IMR-90 (cell line): ENCODE measurements around the gene BCCIP.

Experiments used
- BHLHE40 ChIP-seq: fragments of 150-350 bp; IDR thresholded peaks from 2 replicates; pipeline ENCODE4 v1.6.1; 2016; ENCODE audit warnings: mild to moderate bottlenecking, low read depth, low read length
- CEBPB ChIP-seq: IDR thresholded peaks from 2 replicates; pipeline ENCODE4 v1.6.1; 2012; ENCODE audit warnings: low read depth, low read length, improper control_type of control experiment
- CHD1 ChIP-seq: IDR thresholded peaks from 2 replicates; pipeline ENCODE4 v1.6.1; 2012; ENCODE audit warnings: low read depth, low read length, improper control_type of control experiment
- CTCF ChIP-seq: conservative IDR thresholded peaks from 2 replicates; pipeline ENCODE4 v1.5.1; 2012; ENCODE audit warnings: mild to moderate bottlenecking, low read depth, low read length, improper control_type of control experiment
- ELK1 ChIP-seq: fragments of 150-350 bp; IDR thresholded peaks from 2 replicates; pipeline ENCODE4 v1.6.1; 2016; ENCODE audit warnings: low read depth, mild to moderate bottlenecking, low read length, moderate library complexity, borderline replicate concordance
- MAFK ChIP-seq: IDR thresholded peaks from 2 replicates; pipeline ENCODE4 v1.6.1; 2012; ENCODE audit warnings: low read depth, low read length, improper control_type of control experiment
- MXI1 ChIP-seq: IDR thresholded peaks from 2 replicates; pipeline ENCODE4 v1.6.1; 2012; ENCODE audit warnings: low read depth, mild to moderate bottlenecking, low read length, moderate library complexity, borderline replicate concordance
- POLR2A ChIP-seq: IDR thresholded peaks from 2 replicates; pipeline ENCODE4 v1.6.1; 2012; ENCODE audit warnings: mild to moderate bottlenecking, low read depth, low read length
- RCOR1 ChIP-seq: IDR thresholded peaks from 2 replicates; pipeline ENCODE4 v1.6.1; 2012; ENCODE audit warnings: mild to moderate bottlenecking, low read length, improper control_type of control experiment; ENCODE audit not compliant: insufficient replicate concordance
- RFX5 ChIP-seq: IDR thresholded peaks from 2 replicates; pipeline ENCODE4 v1.8.0; 2012; ENCODE audit warnings: low read depth, mild to moderate bottlenecking, low read length, moderate library complexity
- SMC3 ChIP-seq: fragments of 150-350 bp; IDR thresholded peaks from 2 replicates; pipeline ENCODE4 v1.6.1; 2016; ENCODE audit warnings: low read depth, mild to moderate bottlenecking, antibody characterized with exemption, low read length, moderate library complexity
- USF2 ChIP-seq: fragments of 150-350 bp; IDR thresholded peaks from 2 replicates; pipeline ENCODE4 v1.6.1; 2017; ENCODE audit warnings: mild to moderate bottlenecking, antibody characterized with exemption, low read length, low read depth

GRCh38 chr10:125817337-125817946, 5.9 kb upstream of the BCCIP start:
- TF ChIP-seq POLR2A: no peak
- TF ChIP-seq CTCF: no peak
- TF ChIP-seq MAFK: no peak
- TF ChIP-seq MXI1: no peak
- no peak for TF ChIP-seq USF2
- TF ChIP-seq SMC3: no peak
- TF ChIP-seq BHLHE40: no peak
- no peak for TF ChIP-seq RFX5
- TF ChIP-seq CEBPB: no peak
- TF ChIP-seq CHD1: no peak
- no peak for TF ChIP-seq RCOR1
- TF ChIP-seq ELK1: no peak
